Measurements from ENCODE around the gene GRB7. TPM values are rescaled to one million over a fixed set of nuclear protein-coding genes. Genes with fewer than 3 reads are reported as not detected.

The GRB7 gene
- total and polyA plus RNA-seq, 10 of the 15 experiments (the other 5 are each of a cell fraction or from before 2014, with no cell fraction given), result 0.05 to 0.34 (median 0.19) TPM; not detected in 4

- no peak for TF ChIP-seq MLLT1 (IDR thresholded peaks at IDR 0.05)
- no peak for TF ChIP-seq EP300 (IDR thresholded peaks at IDR 0.05; ENCODE audit: borderline replicate concordance in 1 of 2, control insufficient read depth in 1 of 2, low read depth in 2 of 2, low read length in 2 of 2)
- TF ChIP-seq CBFB (IDR thresholded peaks at IDR 0.05; ENCODE audit: low read depth), result no peak
Measured at GRCh38 chr17:39782980-39783379, 45.2 kb downstream of the GRB7 start (continued).

- ChIA-PET SMC1A (ENCODE audit: uncharacterized antibody, unreplicated experiment) (interaction anchor here (1.2 to 2.1 kb wide), 7 partner anchors 7 to 76 kb away, joined by 3 to 9 read pairs (median 6); no protein-coding TSS in a partner anchor), CTCF (interaction anchor here (0.9 to 1.4 kb wide), 3 partner anchors 10 to 166 kb away, joined by 3 to 4 read pairs (median 3); no protein-coding TSS in a partner anchor), RAD21 (ENCODE audit: unreplicated experiment) (interaction anchor here (1.4 to 1.7 kb wide), 2 partner anchors 10 to 31 kb away, joined by 4 to 5 read pairs; no protein-coding TSS in a partner anchor), POLR2A (interaction anchor here (1.1 to 1.9 kb wide), 2 partner anchors 12 to 57 kb away, joined by 3 to 7 read pairs; no protein-coding TSS in a partner anchor)
- Histone ChIP-seq H3K79me2 (ENCODE audit: control insufficient read depth, insufficient read depth, low read length) (peaks cover 64% of the 10 kb centered on the region), H4K20me1 (ENCODE audit: control insufficient read depth, insufficient read depth) (no peaks in the 10 kb centered on the region), H3K4me2 (ENCODE audit: control insufficient read depth, insufficient read depth) (no peak overlapping the region), H3K27me3 (replicated peaks in 1 of 2; ENCODE audit: control insufficient read depth in 2 of 2, insufficient read depth in 2 of 2, low read length in 1 of 2) (no peaks in the 10 kb centered on the region), H3K36me3 (ENCODE audit: control insufficient read depth in 2 of 2, insufficient read depth in 2 of 2, low read length in 1 of 2) (peaks cover 8 to 59% of the 10 kb centered on the region in 2 experiments), H2AFZ (ENCODE audit: control insufficient read depth, low read depth, low read length) (no peak overlapping the region), H3K9me3 (replicated peaks; ENCODE audit: control insufficient read depth, insufficient read depth, low read length) (no peaks in the 10 kb centered on the region), H3K9ac (ENCODE audit: control insufficient read depth, insufficient read depth, low read length) (no peak overlapping the region), H3K4me3 (no peak overlapping the region), H3K4me1 (ENCODE audit: control insufficient read depth, insufficient read depth, low read length) (peaks cover 27% of the 10 kb centered on the region), H3K27ac (ENCODE audit: control insufficient read depth, insufficient read depth) (no peak overlapping the region)
- BruUV-seq (replicated peaks), result no TSS peak
- intact Hi-C loops (cut with micrococcal nuclease; ENCODE audit: unreplicated experiment) (no loop called here), in situ Hi-C loops (cut with MboI) (no loop called here)
- ATAC-seq (no peak), FAIRE-seq (no peak), DNase-seq (ENCODE audit: low read depth, low spot score) (no peak)
- TF ChIP-seq BCLAF1 (IDR thresholded peaks at IDR 0.05) (no peak), TBL1XR1 (IDR thresholded peaks at IDR 0.05; ENCODE audit: low read depth, low read length) (no peak), JUND (IDR thresholded peaks at IDR 0.05; ENCODE audit: low read depth, low read length) (no peak), GATAD2B (conservative IDR thresholded peaks at IDR 0.05; ENCODE audit: low read depth) (no peak), TCF7 (IDR thresholded peaks at IDR 0.05; ENCODE audit: borderline replicate concordance) (no peak), SIX5 (IDR thresholded peaks at IDR 0.05; ENCODE audit: low read depth, low read length, severe bottlenecking) (no peak), PAX8 (IDR thresholded peaks at IDR 0.05) (no peak), ATF7 (IDR thresholded peaks at IDR 0.05; ENCODE audit: low read depth) (no peak)
- TF ChIP-seq, protein P1, sequence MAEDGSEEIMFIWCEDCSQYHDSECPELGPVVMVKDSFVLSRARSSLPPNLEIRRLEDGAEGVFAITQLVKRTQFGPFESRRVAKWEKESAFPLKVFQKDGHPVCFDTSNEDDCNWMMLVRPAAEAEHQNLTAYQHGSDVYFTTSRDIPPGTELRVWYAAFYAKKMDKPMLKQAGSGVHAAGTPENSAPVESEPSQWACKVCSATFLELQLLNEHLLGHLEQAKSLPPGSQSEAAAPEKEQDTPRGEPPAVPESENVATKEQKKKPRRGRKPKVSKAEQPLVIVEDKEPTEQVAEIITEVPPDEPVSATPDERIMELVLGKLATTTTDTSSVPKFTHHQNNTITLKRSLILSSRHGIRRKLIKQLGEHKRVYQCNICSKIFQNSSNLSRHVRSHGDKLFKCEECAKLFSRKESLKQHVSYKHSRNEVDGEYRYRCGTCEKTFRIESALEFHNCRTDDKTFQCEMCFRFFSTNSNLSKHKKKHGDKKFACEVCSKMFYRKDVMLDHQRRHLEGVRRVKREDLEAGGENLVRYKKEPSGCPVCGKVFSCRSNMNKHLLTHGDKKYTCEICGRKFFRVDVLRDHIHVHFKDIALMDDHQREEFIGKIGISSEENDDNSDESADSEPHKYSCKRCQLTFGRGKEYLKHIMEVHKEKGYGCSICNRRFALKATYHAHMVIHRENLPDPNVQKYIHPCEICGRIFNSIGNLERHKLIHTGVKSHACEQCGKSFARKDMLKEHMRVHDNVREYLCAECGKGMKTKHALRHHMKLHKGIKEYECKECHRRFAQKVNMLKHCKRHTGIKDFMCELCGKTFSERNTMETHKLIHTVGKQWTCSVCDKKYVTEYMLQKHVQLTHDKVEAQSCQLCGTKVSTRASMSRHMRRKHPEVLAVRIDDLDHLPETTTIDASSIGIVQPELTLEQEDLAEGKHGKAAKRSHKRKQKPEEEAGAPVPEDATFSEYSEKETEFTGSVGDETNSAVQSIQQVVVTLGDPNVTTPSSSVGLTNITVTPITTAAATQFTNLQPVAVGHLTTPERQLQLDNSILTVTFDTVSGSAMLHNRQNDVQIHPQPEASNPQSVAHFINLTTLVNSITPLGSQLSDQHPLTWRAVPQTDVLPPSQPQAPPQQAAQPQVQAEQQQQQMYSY (CRISPR knock-in tag; IDR thresholded peaks at IDR 0.05), result no peak
- TF ChIP-seq, protein P2, sequence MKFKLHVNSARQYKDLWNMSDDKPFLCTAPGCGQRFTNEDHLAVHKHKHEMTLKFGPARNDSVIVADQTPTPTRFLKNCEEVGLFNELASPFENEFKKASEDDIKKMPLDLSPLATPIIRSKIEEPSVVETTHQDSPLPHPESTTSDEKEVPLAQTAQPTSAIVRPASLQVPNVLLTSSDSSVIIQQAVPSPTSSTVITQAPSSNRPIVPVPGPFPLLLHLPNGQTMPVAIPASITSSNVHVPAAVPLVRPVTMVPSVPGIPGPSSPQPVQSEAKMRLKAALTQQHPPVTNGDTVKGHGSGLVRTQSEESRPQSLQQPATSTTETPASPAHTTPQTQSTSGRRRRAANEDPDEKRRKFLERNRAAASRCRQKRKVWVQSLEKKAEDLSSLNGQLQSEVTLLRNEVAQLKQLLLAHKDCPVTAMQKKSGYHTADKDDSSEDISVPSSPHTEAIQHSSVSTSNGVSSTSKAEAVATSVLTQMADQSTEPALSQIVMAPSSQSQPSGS (IDR thresholded peaks at IDR 0.05; ENCODE audit: low read length), result no peak
Measured at GRCh38 chr17:39787041-39787440, 49.3 kb downstream of the GRB7 start.
